HCT116 (cell line): ENCODE measurements around the gene MAN2B1.

ENCODE experiments used
- EZH2phosphoT487 ChIP-seq: fragments of 200-600 bp; IDR thresholded peaks from 2 replicates; pipeline ENCODE4 v1.6.1; 2018; ENCODE audit warnings: antibody characterized with exemption, borderline replicate concordance
- TF ChIP-seq, protein P1 (sequence below), 3 experiments: fragments of 200-600 bp in 1 of 3; sonication (generic) in 1 of 3; IDR thresholded peaks in 2 of 3; conservative IDR thresholded peaks in 1 of 3; 2 replicates each; pipeline ENCODE4 v1.5.1; 2012 to 2017; ENCODE audit warnings: low read depth in 2 of 3, low read length in 2 of 3, antibody characterized with exemption in 1 of 3, borderline replicate concordance in 1 of 3, control low read depth in 1 of 3, mild to moderate bottlenecking in 1 of 3, mixed read lengths in 1 of 3, mixed run types in 1 of 3, moderate library complexity in 1 of 3; ENCODE audit not compliant: insufficient read depth in 1 of 3

DNA sequence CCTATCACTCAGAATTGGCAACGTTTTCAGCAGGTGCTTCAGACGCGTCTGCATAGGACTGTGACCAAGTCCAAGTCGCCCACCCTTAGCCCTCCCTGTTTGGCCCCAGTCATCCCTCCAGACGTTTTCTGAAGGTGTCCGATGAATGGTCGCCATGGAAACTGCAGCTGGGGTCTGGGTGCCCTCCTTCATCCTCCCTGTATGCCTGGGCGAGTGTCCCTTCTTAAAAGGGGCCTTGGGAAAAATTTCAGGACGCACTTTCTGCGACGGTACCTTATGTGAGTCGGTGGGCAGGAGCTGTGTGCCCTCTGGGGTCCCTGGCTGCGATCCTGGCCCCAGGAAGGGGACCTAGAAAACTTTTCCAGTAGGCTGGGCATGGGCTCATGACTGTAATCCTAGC, 25.1 kb downstream of the MAN2B1 start:
- TF ChIP-seq, protein P1, sequence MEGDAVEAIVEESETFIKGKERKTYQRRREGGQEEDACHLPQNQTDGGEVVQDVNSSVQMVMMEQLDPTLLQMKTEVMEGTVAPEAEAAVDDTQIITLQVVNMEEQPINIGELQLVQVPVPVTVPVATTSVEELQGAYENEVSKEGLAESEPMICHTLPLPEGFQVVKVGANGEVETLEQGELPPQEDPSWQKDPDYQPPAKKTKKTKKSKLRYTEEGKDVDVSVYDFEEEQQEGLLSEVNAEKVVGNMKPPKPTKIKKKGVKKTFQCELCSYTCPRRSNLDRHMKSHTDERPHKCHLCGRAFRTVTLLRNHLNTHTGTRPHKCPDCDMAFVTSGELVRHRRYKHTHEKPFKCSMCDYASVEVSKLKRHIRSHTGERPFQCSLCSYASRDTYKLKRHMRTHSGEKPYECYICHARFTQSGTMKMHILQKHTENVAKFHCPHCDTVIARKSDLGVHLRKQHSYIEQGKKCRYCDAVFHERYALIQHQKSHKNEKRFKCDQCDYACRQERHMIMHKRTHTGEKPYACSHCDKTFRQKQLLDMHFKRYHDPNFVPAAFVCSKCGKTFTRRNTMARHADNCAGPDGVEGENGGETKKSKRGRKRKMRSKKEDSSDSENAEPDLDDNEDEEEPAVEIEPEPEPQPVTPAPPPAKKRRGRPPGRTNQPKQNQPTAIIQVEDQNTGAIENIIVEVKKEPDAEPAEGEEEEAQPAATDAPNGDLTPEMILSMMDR (IDR thresholded peaks at IDR 0.05 in 2 of 3, conservative IDR thresholded peaks at IDR 0.05 in 1 of 3; ENCODE audit: borderline replicate concordance in 1 of 3, insufficient read depth in 1 of 3, low read depth in 2 of 3, low read length in 2 of 3) = no peak
- TF ChIP-seq EZH2phosphoT487 = no peak
